A549 (cell line): ENCODE results near the gene ANKRD40. TPM values are rescaled to one million over a fixed set of nuclear protein-coding genes. Genes with fewer than 3 reads are reported as not detected.

Experiments
- ATAC-seq, 2 experiments: fragments of 200-7000 bp in 1 of 2; fragments of >200 bp in 1 of 2; cut with Nextera tagmentation in 1 of 2; cut with Tn5 transposase in 1 of 2; 3 replicates each; pipeline versions ENCODE4 v1.8.0 to v1.9.1; 2018 to 2020; ENCODE audit warnings: mild to moderate bottlenecking in 1 of 2, moderate library complexity in 1 of 2
- CTCF ChIA-PET: fragments of 300-600 bp; sonication (Branson Sonifier 250); formaldehyde crosslinking; extraction: SDS; loops from one replicate; lab custom pipeline; 2021; ENCODE audit warnings: antibody characterized with exemption, inconsistent platforms; lab: Yijun Ruan, JAX
- POLR2A ChIA-PET: fragments of 350-600 bp; formaldehyde crosslinking; extraction: SDS; loops from one replicate; lab custom pipeline; 2021; ENCODE audit warnings: antibody characterized with exemption, inconsistent platforms; lab: Yijun Ruan, JAX
- DNase-seq, 2 experiments: peaks; one replicate each; pipeline versions ENCODE4 v3.0.0 to v3.0.0-alpha.2; 2011 to 2016; ENCODE audit warnings: low read depth in 1 of 2, low spot score in 1 of 2
- FAIRE-seq: peaks from 2 replicates; lab custom pipeline; 2011; peaks lifted over from hg19 to GRCh38; lab: Jason Lieb, UNC
- H3K27ac ChIP-seq, 2 experiments: fragments of >200 bp; sonication (Bioruptor Twin); formaldehyde crosslinking; 3 replicates each; pipeline ENCODE4 v1.5.1; 2016 to 2017
- H3K4me1 ChIP-seq: fragments of >200 bp; sonication (Bioruptor Twin); formaldehyde crosslinking; 3 replicates; pipeline ENCODE4 v1.6.1; 2016
- H3K4me2 ChIP-seq: fragments of >200 bp; sonication (Bioruptor Twin); formaldehyde crosslinking; 3 replicates; pipeline ENCODE4 v1.6.1; 2016
- H3K4me3 ChIP-seq: fragments of >200 bp; sonication (Bioruptor Twin); formaldehyde crosslinking; 3 replicates; pipeline ENCODE4 v1.5.1; 2016
- H3K9me3 ChIP-seq: fragments of >200 bp; sonication (Bioruptor Twin); formaldehyde crosslinking; 3 replicates; pipeline ENCODE4 v1.6.1; 2016
- CHD2 ChIP-seq: fragments of 150-350 bp; IDR thresholded peaks from 2 replicates; pipeline ENCODE4 v1.6.1; 2014; ENCODE audit warnings: low read length; ENCODE audit not compliant: partially characterized antibody
- CHD4 ChIP-seq: fragments of 200-600 bp; sonication (generic); IDR thresholded peaks from 2 replicates; pipeline ENCODE4 v1.6.1; 2016; ENCODE audit warnings: antibody characterized with exemption, mild to moderate bottlenecking, borderline replicate concordance
- EHF ChIP-seq: fragments of 250-450 bp; sonication (Bioruptor Pico); IDR thresholded peaks from 2 replicates; pipeline ENCODE4 v1.5.0; 2020; ENCODE audit warnings: mild to moderate bottlenecking
- EHMT2 ChIP-seq: fragments of 200-600 bp; sonication (generic); IDR thresholded peaks from 2 replicates; pipeline ENCODE4 v1.6.1; 2016; ENCODE audit warnings: antibody characterized with exemption, low read depth, mild to moderate bottlenecking, moderate library complexity
- ESRRA ChIP-seq: fragments of 150-350 bp; IDR thresholded peaks from 2 replicates; pipeline ENCODE4 v1.6.1; 2014; ENCODE audit warnings: mild to moderate bottlenecking, low read length, borderline replicate concordance
- FOSB ChIP-seq: fragments of 250-450 bp; sonication (Bioruptor Pico); IDR thresholded peaks from 2 replicates; pipeline ENCODE4 v1.5.0; 2020; ENCODE audit warnings: mild to moderate bottlenecking, moderate library complexity
- FOXS1 ChIP-seq: fragments of 250-450 bp; sonication (Bioruptor Pico); IDR thresholded peaks from 2 replicates; pipeline ENCODE4 v1.5.0; 2020; ENCODE audit warnings: mild to moderate bottlenecking, moderate library complexity
- HDAC2 ChIP-seq: fragments of 200-600 bp; sonication (generic); IDR thresholded peaks from 2 replicates; pipeline ENCODE4 v1.6.1; 2016
- HES2 ChIP-seq: fragments of >200 bp; sonication (Bioruptor Twin); formaldehyde crosslinking; IDR thresholded peaks from 2 replicates; pipeline ENCODE4 v1.6.1; 2016
- HMGXB4 ChIP-seq: fragments of 250-450 bp; sonication (Bioruptor Pico); IDR thresholded peaks from 2 replicates; pipeline ENCODE4 v1.5.0; 2021; ENCODE audit warnings: mild to moderate bottlenecking, moderate library complexity, borderline replicate concordance
- HOXA7 ChIP-seq: fragments of 250-450 bp; sonication (Bioruptor Pico); IDR thresholded peaks from 2 replicates; pipeline ENCODE4 v1.5.0; 2020; ENCODE audit warnings: mild to moderate bottlenecking, moderate library complexity
- HOXB5 ChIP-seq: fragments of 250-450 bp; sonication (Bioruptor Pico); IDR thresholded peaks from 2 replicates; pipeline ENCODE4 v1.5.0; 2020; ENCODE audit warnings: mild to moderate bottlenecking, moderate library complexity
- KDM1A ChIP-seq: fragments of 200-600 bp; sonication (generic); IDR thresholded peaks from 2 replicates; pipeline ENCODE4 v1.6.1; 2016; ENCODE audit warnings: low read depth, mild to moderate bottlenecking
- MAFK ChIP-seq: fragments of 450-650 bp; IDR thresholded peaks from 2 replicates; pipeline ENCODE4 v1.6.1; 2014; ENCODE audit not compliant: partially characterized antibody
- MAX ChIP-seq: IDR thresholded peaks from 2 replicates; pipeline ENCODE4 v1.6.1; 2012
- MAZ ChIP-seq: fragments of 150-350 bp; IDR thresholded peaks from 2 replicates; pipeline ENCODE4 v1.6.1; 2014; ENCODE audit warnings: antibody characterized with exemption, low read depth, low read length, borderline replicate concordance
- PHF8 ChIP-seq: fragments of 200-600 bp; sonication (generic); IDR thresholded peaks from 2 replicates; pipeline ENCODE4 v1.6.1; 2016; ENCODE audit warnings: low read depth, mild to moderate bottlenecking, antibody characterized with exemption, moderate library complexity, borderline replicate concordance
- POLR2A ChIP-seq: IDR thresholded peaks from 2 replicates; pipeline ENCODE4 v1.6.1; 2012; ENCODE audit warnings: mild to moderate bottlenecking, low read length
- POLR2AphosphoS2 ChIP-seq: conservative IDR thresholded peaks from 2 replicates; pipeline ENCODE4 v1.6.1; 2012; ENCODE audit warnings: low read length, improper control_type of control experiment, inconsistent platforms
- RARB ChIP-seq: fragments of 250-450 bp; sonication (Bioruptor Pico); IDR thresholded peaks from 2 replicates; pipeline ENCODE4 v1.8.0; 2021; ENCODE audit warnings: mild to moderate bottlenecking, moderate library complexity
- RFX5 ChIP-seq: fragments of 450-650 bp; IDR thresholded peaks from 2 replicates; pipeline ENCODE4 v1.7.1; 2014; ENCODE audit warnings: antibody characterized with exemption, mild to moderate bottlenecking, moderate library complexity
- SREBF2 ChIP-seq: fragments of 450-650 bp; IDR thresholded peaks from 2 replicates; pipeline ENCODE4 v1.6.1; 2014; ENCODE audit warnings: mild to moderate bottlenecking, moderate library complexity
- TFCP2L1 ChIP-seq: fragments of 250-450 bp; sonication (Bioruptor Pico); IDR thresholded peaks from 2 replicates; pipeline ENCODE4 v1.5.0; 2021; ENCODE audit warnings: mild to moderate bottlenecking
- TP53 ChIP-seq: fragments of 250-450 bp; sonication (Bioruptor Pico); IDR thresholded peaks from 2 replicates; pipeline ENCODE4 v1.5.0; 2021; ENCODE audit warnings: mild to moderate bottlenecking, moderate library complexity
- USF2 ChIP-seq: fragments of 450-650 bp; IDR thresholded peaks from 2 replicates; pipeline ENCODE4 v1.6.1; 2014; ENCODE audit warnings: antibody characterized with exemption
- ZSCAN20 ChIP-seq: fragments of 250-450 bp; sonication (Bioruptor Pico); IDR thresholded peaks from 2 replicates; pipeline ENCODE4 v1.8.0; 2022; ENCODE audit warnings: mild to moderate bottlenecking, moderate library complexity
- WGBS: methylation state at CpG from one replicate; pipeline ENCODE4 v1.1.6; 2017; ENCODE audit errors: missing lambda C conversion rate; 5-methylcytosine and 5-hydroxymethylcytosine counted together
- polyA plus RNA-seq, 4 experiments: library from polyadenylated mRNA; depleted of rRNA in 3 of 4; stranded (reverse); fragments of >200 nt; fragmentation: RNase III in 1 of 4; extraction: RNeasy Plus Mini Kit Qiagen cat#74134 plus additional on column Dnase treatment in 1 of 4; gene quantifications; 2 replicates in 3 of 4; 3 replicates in 1 of 4; pipeline ENCODE4 v1.2.3, GENCODE V29; 2011 to 2017
- small RNA-seq, 6 experiments: library from RNA; depleted of rRNA; stranded (forward); fragments of <200 nt; gene quantifications; one replicate each; pipeline ENCODE3, GENCODE V24; 2012

The ANKRD40 gene
- polyA plus RNA-seq, 2 of the 4 experiments (the other 2 are of a cell fraction), result 50.1 to 84.3 TPM

- ChIA-PET POLR2A (interaction anchor here (0.6 to 10.0 kb wide), 5 partner anchors 7 to 50 kb away, joined by 3 to 85 read pairs (median 7); no protein-coding TSS in a partner anchor), CTCF (interaction anchor here (1.0 to 48.0 kb wide), 8 partner anchors 8 to 95 kb away, joined by 3 to 2097 read pairs (median 12); partner anchors contain the start of gene ANKRD40)
- peaks cover 93% of the 10 kb centered on the region for H3K4me1 ChIP-seq
- TF ChIP-seq CHD4 (no peak), PHF8 (no peak), TFCP2L1 (CRISPR knock-in tag) (peak; percentile 70; the same call in 1 of the 2 replicates), RFX5 (no peak), TP53 (peak; percentile 95), EHF (CRISPR knock-in tag) (no peak; the same call in 1 of the 2 replicates), HDAC2 (no peak), HES2 (no peak), POLR2A (no peak), FOXS1 (CRISPR knock-in tag) (no peak), USF2 (no peak), MAFK (peak; percentile 95), CHD2 (no peak), KDM1A (peak; percentile 79; the same call in 1 of the 2 replicates), HOXA7 (CRISPR knock-in tag) (peak; percentile 96), ESRRA (no peak), RARB (CRISPR knock-in tag) (peak; percentile 74; the same call in 1 of the 2 replicates), HOXB5 (CRISPR knock-in tag) (0 out of 2 replicates have a peak, but pooled peaks have one; percentile 27), POLR2AphosphoS2 (no peak; the same call in 1 of the 2 replicates), HMGXB4 (peak; percentile 91), ZSCAN20 (no peak), EHMT2 (no peak), MAX (no peak), MAZ (no peak), SREBF2 (no peak), FOSB (CRISPR knock-in tag) (peak; percentile 81)
- H3K9me3 ChIP-seq, result no peaks in the 10 kb centered on the region
- ATAC-seq (peak in 1 of 2 experiments; percentile 6; a peak in 2 of 6 replicates), FAIRE-seq (peak; percentile 28), DNase-seq (no peak)
- peak overlapping the region; percentile 2 to 99; a peak in 4 of 6 replicates for H3K27ac ChIP-seq
- 93% methylated on average over 3 of the region's 3 CpGs for WGBS
- no peak overlapping the region for H3K4me2 ChIP-seq
- H3K4me3 ChIP-seq, result no peak overlapping the region
Observed at GRCh38 chr17:50645748-50646682, 61.7 kb downstream of the ANKRD40 start.

Small RNA genes within 50 kb of the gene (small RNA-seq; reads per million reads assigned to genes)
- 0 reads per million in 6 experiments for gene RF00019

Other genes starting within 250 kb of the ANKRD40 start
- gene CHAD, start 239.0 kb downstream of the ANKRD40 start, polyA plus RNA-seq (2011; rRNA removed), result not detected in 2 replicates
- gene CHAD, start 239.0 kb downstream of the ANKRD40 start, polyA plus RNA-seq (2017; fragmentation: RNase III; extraction: RNeasy Plus Mini Kit Qiagen cat#74134 plus additional on column Dnase treatment), result not detected in 3 replicates
- gene RSAD1, start 229.1 kb downstream of the ANKRD40 start, polyA plus RNA-seq (2011; rRNA removed), result 38.2 and 47.2 TPM in 2 replicates
- 36.3 to 42.0 TPM (median 40.9 TPM) in 3 replicates for gene RSAD1, start 229.1 kb downstream of the ANKRD40 start, polyA plus RNA-seq (2017; fragmentation: RNase III; extraction: RNeasy Plus Mini Kit Qiagen cat#74134 plus additional on column Dnase treatment)
- gene MYCBPAP, start 199.5 kb downstream of the ANKRD40 start, polyA plus RNA-seq (2011; rRNA removed), result 2.5 and 4.1 TPM in 2 replicates
- gene MYCBPAP, start 199.5 kb downstream of the ANKRD40 start, polyA plus RNA-seq (2017; fragmentation: RNase III; extraction: RNeasy Plus Mini Kit Qiagen cat#74134 plus additional on column Dnase treatment), result 0.93 to 2.1 TPM (median 1.2 TPM) in 3 replicates
- gene EPN3, start 175.2 kb downstream of the ANKRD40 start, polyA plus RNA-seq (2011; rRNA removed), result 0.09 and 0.13 TPM in 2 replicates
- gene EPN3, start 175.2 kb downstream of the ANKRD40 start, polyA plus RNA-seq (2017; fragmentation: RNase III; extraction: RNeasy Plus Mini Kit Qiagen cat#74134 plus additional on column Dnase treatment), result 0.18 to 0.26 TPM (median 0.20 TPM) in 3 replicates
- gene SPATA20, start 160.7 kb downstream of the ANKRD40 start, polyA plus RNA-seq (2011; rRNA removed), result 34.4 and 48.5 TPM in 2 replicates
- gene SPATA20, start 160.7 kb downstream of the ANKRD40 start, polyA plus RNA-seq (2017; fragmentation: RNase III; extraction: RNeasy Plus Mini Kit Qiagen cat#74134 plus additional on column Dnase treatment), result 96.1 to 123 TPM (median 110 TPM) in 3 replicates
- 4.0 and 4.9 TPM in 2 replicates for gene CACNA1G, start 147.2 kb downstream of the ANKRD40 start, polyA plus RNA-seq (2011; rRNA removed)
- 7.5 to 9.0 TPM (median 8.9 TPM) in 3 replicates for gene CACNA1G, start 147.2 kb downstream of the ANKRD40 start, polyA plus RNA-seq (2017; fragmentation: RNase III; extraction: RNeasy Plus Mini Kit Qiagen cat#74134 plus additional on column Dnase treatment)
- gene ABCC3, start 73.0 kb downstream of the ANKRD40 start, polyA plus RNA-seq (2011; rRNA removed), result 342 and 442 TPM in 2 replicates
- 225 to 288 TPM (median 248 TPM) in 3 replicates for gene ABCC3, start 73.0 kb downstream of the ANKRD40 start, polyA plus RNA-seq (2017; fragmentation: RNase III; extraction: RNeasy Plus Mini Kit Qiagen cat#74134 plus additional on column Dnase treatment)
- 117 and 209 TPM in 2 replicates for gene LUC7L3, start 11.7 kb upstream of the ANKRD40 start, polyA plus RNA-seq (2011; rRNA removed)
- gene LUC7L3, start 11.7 kb upstream of the ANKRD40 start, polyA plus RNA-seq (2017; fragmentation: RNase III; extraction: RNeasy Plus Mini Kit Qiagen cat#74134 plus additional on column Dnase treatment), result 165 to 211 TPM (median 207 TPM) in 3 replicates
- gene ANKRD40CL, start 59.6 kb upstream of the ANKRD40 start, polyA plus RNA-seq (2011; rRNA removed), result 0.18 and 0.22 TPM in 2 replicates
- 0.13 TPM in 1 of 3 replicates, not detected in the others for gene ANKRD40CL, start 59.6 kb upstream of the ANKRD40 start, polyA plus RNA-seq (2017; fragmentation: RNase III; extraction: RNeasy Plus Mini Kit Qiagen cat#74134 plus additional on column Dnase treatment)
- not detected in 2 replicates for gene WFIKKN2, start 127.7 kb upstream of the ANKRD40 start, polyA plus RNA-seq (2011; rRNA removed)
- not detected in 3 replicates for gene WFIKKN2, start 127.7 kb upstream of the ANKRD40 start, polyA plus RNA-seq (2017; fragmentation: RNase III; extraction: RNeasy Plus Mini Kit Qiagen cat#74134 plus additional on column Dnase treatment)
- 101 and 133 TPM in 2 replicates for gene TOB1, start 158.4 kb upstream of the ANKRD40 start, polyA plus RNA-seq (2011; rRNA removed)
- 77.9 to 111 TPM (median 103 TPM) in 3 replicates for gene TOB1, start 158.4 kb upstream of the ANKRD40 start, polyA plus RNA-seq (2017; fragmentation: RNase III; extraction: RNeasy Plus Mini Kit Qiagen cat#74134 plus additional on column Dnase treatment)